GM12865 (cell line): ENCODE data around the gene TBC1D4.

Experiments used
- DNase-seq: peaks from one replicate; pipeline ENCODE4 v3.0.0; 2010; ENCODE audit warnings: low read depth
- H3K4me3 ChIP-seq: 2 replicates; pipeline ENCODE4 v1.5.1; 2011; ENCODE audit warnings: mild to moderate bottlenecking, low read depth, low read length, control low read depth
- TF ChIP-seq, protein P1 (sequence below): IDR thresholded peaks from 2 replicates; pipeline ENCODE4 v1.5.1; 2011; ENCODE audit warnings: low read length, control low read depth, low read depth, inconsistent platforms; ENCODE audit not compliant: insufficient read depth; ENCODE audit errors: missing control alignments

The TBC1D4 gene

DNA sequence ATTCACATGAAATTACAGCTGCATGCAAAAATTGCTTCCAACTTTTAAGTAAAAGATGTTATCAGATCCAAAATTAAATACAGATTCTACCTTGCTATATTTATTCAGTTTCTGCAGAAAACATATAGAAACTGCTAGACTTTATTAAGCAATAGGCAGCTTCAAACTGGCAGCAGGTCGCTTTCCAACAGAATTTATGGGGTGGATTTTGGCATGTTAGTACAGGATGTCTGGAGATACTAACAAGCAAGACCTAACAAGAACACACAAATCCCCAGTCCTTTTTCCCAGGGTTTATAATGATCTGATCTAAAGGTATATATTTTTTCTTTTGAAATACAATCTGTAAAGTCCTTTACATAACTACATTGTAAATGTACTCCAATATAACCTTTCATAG, 27.5 kb downstream of the TBC1D4 start:
- no peak for DNase-seq

DNA sequence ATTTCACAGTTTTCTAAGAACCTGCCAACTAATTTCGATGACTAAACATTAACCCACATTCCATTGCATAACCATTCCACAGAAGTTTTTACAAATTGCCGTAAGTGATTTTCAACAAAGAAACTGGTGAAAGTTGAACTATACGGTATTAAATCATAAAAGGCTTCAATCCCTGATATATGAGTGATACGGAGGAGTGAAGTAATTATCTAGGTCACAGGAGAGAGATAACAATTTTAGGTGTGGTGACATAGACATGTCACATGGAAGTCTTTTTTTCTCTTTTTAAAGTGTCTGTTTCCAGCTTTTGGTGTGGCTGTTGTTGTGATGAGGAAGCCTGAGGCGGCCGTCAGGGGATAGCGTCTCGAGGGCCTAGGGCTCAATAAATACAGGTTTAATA, 29.4 kb downstream of the TBC1D4 start:
- no peak overlapping the region for H3K4me3 ChIP-seq
- TF ChIP-seq, protein P1, sequence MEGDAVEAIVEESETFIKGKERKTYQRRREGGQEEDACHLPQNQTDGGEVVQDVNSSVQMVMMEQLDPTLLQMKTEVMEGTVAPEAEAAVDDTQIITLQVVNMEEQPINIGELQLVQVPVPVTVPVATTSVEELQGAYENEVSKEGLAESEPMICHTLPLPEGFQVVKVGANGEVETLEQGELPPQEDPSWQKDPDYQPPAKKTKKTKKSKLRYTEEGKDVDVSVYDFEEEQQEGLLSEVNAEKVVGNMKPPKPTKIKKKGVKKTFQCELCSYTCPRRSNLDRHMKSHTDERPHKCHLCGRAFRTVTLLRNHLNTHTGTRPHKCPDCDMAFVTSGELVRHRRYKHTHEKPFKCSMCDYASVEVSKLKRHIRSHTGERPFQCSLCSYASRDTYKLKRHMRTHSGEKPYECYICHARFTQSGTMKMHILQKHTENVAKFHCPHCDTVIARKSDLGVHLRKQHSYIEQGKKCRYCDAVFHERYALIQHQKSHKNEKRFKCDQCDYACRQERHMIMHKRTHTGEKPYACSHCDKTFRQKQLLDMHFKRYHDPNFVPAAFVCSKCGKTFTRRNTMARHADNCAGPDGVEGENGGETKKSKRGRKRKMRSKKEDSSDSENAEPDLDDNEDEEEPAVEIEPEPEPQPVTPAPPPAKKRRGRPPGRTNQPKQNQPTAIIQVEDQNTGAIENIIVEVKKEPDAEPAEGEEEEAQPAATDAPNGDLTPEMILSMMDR: no peak
- no peak for DNase-seq

More for the DNA sequence above, 27.5 kb downstream of the TBC1D4 start:
- H3K4me3 ChIP-seq: no peak overlapping the region
- TF ChIP-seq, protein P1: no peak

DNA sequence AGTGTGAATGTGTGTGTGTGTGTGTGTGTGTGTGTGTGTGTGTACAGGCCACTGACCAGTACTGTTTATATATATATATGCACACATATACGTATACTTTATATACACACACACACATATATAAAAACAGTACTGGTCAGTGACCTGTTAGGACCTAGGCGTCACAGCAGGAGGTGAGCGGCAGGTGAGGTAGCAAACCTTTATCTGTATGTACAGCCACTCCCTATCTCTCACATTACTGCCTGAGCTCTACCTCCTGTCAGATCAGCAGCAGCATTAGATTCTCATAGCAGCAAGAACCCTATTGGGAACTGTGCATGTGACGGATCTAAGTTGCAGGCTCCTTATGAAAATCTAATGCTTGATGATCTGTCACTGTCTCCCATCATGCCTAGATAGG, 34.5 kb downstream of the TBC1D4 start:
- TF ChIP-seq, protein P1: no peak
- H3K4me3 ChIP-seq: no peak overlapping the region
- DNase-seq: no peak

DNA sequence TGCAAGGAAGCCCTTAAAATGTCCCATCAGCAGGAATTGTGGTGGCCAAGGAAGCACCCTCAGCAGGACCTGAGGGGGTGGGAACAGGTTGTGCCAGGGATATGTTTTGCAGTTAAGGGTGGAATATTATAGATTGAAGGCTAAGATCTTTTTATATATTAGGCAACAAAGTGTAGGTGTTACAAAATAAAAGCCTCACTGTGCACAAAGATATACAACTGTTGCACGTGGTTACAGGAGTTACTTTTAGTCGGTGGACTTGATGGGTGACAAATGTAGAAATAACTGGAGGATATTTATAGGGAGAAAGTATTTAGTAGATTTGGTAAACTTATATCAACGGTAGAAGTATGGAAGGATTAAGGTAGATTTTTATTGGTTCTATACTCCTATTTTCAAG, 35.1 kb downstream of the TBC1D4 start:
- no peak for DNase-seq
- TF ChIP-seq, protein P1: no peak
- H3K4me3 ChIP-seq: no peak overlapping the region

DNA sequence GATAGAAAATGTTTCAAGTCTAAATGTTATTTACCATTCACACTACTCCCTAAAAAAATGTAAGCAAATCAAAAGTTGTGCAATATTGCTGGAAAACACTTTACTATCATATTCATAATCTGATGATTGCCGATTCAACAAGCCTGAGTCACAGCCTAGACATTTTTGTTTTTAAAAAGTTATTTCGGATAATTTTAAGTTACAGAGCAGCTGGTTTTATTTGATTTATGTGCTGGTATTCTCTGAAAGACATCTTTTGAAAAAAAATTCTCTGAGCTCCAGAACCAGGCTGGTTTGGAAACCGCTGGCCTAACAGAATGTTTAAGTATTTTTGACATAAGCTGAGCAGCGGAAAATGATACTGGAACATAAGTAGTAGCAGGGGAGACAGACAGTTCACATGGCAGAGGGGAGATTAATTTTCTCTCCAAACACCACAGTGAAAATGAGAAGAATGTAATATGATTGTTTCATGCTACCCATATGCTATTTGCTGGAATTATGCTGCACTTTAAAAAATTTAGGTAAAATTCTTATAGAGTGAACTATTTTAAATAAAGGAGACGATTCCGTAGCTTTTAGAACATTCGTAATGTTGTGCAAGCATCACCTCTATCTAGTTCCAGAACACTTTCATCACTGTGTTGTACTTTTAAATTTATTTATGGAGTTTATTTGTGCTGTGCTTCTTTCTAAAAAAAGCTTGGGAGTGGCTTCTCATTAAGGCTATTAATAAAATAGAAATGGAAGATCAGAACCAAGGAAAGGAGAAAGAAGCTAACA, 36.1 kb downstream of the TBC1D4 start:
- TF ChIP-seq, protein P1: no peak
- DNase-seq: no peak
- H3K4me3 ChIP-seq: no peak overlapping the region

DNA sequence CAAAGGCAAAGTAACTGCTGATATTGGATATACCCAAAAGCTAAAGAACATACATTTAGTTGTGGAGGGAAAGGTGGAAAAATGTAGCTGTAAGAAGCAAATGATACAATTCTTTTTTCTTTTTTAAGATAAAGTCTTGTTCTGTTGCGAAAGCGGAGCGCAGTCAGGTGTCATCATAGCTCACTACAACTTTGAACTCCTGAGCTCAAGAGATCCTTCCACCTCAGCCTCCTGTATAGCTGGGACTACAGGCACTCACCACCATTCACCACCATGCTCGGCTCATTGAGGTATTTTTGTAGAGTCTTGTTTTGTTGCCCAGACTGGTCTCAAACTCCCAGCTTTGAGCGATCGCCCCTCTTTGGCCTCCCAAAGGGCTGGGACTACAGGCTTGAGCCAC, 38.0 kb downstream of the TBC1D4 start:
- TF ChIP-seq, protein P1: no peak
- no peak overlapping the region for H3K4me3 ChIP-seq
- DNase-seq: no peak

DNA sequence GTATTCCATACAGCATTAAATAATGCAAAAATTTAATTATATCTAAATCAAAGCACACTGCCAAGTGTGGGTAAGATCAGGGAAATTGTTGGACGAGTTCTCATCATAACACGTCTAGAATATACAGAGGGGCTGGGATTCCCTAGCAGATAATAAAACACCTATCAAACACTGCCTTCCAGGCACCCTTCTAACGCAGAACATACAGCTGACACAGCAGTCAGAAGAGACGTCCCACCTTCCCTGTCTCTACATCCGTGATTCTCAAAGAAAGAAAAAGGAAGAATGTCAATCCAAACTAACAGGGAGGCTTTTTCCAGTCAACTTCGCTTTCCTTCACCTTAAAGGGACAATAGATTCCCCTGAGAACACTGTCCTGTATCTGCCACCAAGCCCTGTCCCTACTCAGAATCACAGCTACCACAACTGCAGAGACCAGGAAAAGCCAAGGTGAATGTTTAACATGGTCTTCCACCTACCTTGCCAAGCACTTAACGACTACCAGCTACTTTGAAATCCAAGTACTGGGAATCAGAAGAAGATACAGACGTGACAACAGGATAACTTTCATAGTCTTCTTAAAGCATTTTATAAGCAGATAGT, 38.5 kb downstream of the TBC1D4 start:
- no peak for DNase-seq
- TF ChIP-seq, protein P1: no peak
- H3K4me3 ChIP-seq: no peak overlapping the region
